ENCODE data around the gene SPACDR. TPM values are rescaled to one million over a fixed set of nuclear protein-coding genes. Genes with fewer than 3 reads are reported as not detected.

SPACDR gene
- total and polyA plus RNA-seq, 9 of the 15 experiments (the other 6 are each of a cell fraction or from before 2014, with no cell fraction given) = 0.07 to 0.55 (median 0.14) TPM; not detected in 1

DNA sequence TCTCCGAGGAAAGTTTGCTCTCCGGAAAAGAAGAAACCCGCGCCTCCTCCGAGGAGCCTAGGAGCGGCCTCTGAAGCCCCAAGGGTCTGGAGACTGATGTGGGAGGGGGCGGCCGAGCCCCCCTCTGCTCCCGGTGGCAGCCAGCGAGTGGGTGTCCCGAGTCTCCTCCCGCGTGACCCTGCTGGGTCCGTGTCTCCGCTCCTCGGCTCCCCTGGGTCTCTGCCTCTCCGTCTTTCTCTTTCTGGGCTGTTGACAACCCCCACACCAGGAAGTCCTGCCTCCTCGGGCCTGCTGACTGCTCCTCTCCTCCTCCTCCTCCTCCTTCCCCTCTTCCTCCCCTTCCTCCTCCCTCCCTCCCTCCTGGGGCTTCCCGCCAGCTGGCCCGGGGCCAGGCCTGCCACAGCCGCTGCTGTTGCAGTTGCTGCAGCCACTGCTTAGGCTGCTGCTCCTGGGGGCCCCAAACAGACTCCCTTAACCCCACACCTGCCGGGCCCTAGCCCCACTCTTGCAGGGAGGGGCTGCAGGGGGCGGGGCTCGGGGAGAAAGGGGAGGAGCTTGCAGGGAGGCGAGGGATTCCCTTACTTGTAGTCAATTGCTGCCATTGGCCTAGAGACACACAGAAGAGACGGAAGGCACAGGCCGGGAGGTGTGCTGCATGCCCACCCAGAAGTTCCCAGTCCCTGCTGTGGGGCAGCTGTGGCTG, 15.0 kb upstream of the SPACDR start, which contains the start of gene TSC22D4 (continued):
- TF ChIP-seq, protein P1, sequence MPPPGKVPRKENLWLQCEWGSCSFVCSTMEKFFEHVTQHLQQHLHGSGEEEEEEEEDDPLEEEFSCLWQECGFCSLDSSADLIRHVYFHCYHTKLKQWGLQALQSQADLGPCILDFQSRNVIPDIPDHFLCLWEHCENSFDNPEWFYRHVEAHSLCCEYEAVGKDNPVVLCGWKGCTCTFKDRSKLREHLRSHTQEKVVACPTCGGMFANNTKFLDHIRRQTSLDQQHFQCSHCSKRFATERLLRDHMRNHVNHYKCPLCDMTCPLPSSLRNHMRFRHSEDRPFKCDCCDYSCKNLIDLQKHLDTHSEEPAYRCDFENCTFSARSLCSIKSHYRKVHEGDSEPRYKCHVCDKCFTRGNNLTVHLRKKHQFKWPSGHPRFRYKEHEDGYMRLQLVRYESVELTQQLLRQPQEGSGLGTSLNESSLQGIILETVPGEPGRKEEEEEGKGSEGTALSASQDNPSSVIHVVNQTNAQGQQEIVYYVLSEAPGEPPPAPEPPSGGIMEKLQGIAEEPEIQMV (tag; conservative IDR thresholded peaks at IDR 0.05; ENCODE audit: low read depth) = no peak
- TF ChIP-seq IFI16 (CRISPR knock-in tag; IDR thresholded peaks at IDR 0.05) (no peak), SOX6 (IDR thresholded peaks at IDR 0.05) (peak; percentile 64), ZFP1 (CRISPR knock-in tag; IDR thresholded peaks at IDR 0.05) (no peak), NR3C1 (CRISPR knock-in tag; IDR thresholded peaks at IDR 0.05) (no peak), TAF15 (IDR thresholded peaks at IDR 0.05; ENCODE audit: low read depth, low read length) (no peak), NFIC (IDR thresholded peaks at IDR 0.05) (peak; percentile 100), POLR2B (IDR thresholded peaks at IDR 0.05; ENCODE audit: low read depth, partially characterized antibody) (peak; percentile 91), ZNF75A (CRISPR knock-in tag; IDR thresholded peaks at IDR 0.05) (no peak), ELF4 (CRISPR knock-in tag; IDR thresholded peaks at IDR 0.05) (peak; percentile 90), POU5F1 (IDR thresholded peaks at IDR 0.05; ENCODE audit: borderline replicate concordance, low read depth, low read length, partially characterized antibody) (no peak), HOXB6 (CRISPR knock-in tag; IDR thresholded peaks at IDR 0.05; ENCODE audit: borderline replicate concordance) (no peak), NFE2 (IDR thresholded peaks at IDR 0.05; ENCODE audit: low read depth) (no peak), FOXJ2 (tag; IDR thresholded peaks at IDR 0.05) (no peak), HSF4 (CRISPR knock-in tag; IDR thresholded peaks at IDR 0.05; ENCODE audit: borderline replicate concordance) (no peak)
- TF ChIP-seq, protein P2, sequence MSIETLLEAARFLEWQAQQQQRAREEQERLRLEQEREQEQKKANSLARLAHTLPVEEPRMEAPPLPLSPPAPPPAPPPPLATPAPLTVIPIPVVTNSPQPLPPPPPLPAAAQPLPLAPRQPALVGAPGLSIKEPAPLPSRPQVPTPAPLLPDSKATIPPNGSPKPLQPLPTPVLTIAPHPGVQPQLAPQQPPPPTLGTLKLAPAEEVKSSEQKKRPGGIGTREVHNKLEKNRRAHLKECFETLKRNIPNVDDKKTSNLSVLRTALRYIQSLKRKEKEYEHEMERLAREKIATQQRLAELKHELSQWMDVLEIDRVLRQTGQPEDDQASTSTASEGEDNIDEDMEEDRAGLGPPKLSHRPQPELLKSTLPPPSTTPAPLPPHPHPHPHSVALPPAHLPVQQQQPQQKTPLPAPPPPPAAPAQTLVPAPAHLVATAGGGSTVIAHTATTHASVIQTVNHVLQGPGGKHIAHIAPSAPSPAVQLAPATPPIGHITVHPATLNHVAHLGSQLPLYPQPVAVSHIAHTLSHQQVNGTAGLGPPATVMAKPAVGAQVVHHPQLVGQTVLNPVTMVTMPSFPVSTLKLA (conservative IDR thresholded peaks at IDR 0.05) = peak; percentile 84 to 93
- TF ChIP-seq, protein P3, sequence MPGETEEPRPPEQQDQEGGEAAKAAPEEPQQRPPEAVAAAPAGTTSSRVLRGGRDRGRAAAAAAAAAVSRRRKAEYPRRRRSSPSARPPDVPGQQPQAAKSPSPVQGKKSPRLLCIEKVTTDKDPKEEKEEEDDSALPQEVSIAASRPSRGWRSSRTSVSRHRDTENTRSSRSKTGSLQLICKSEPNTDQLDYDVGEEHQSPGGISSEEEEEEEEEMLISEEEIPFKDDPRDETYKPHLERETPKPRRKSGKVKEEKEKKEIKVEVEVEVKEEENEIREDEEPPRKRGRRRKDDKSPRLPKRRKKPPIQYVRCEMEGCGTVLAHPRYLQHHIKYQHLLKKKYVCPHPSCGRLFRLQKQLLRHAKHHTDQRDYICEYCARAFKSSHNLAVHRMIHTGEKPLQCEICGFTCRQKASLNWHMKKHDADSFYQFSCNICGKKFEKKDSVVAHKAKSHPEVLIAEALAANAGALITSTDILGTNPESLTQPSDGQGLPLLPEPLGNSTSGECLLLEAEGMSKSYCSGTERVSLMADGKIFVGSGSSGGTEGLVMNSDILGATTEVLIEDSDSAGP (CRISPR knock-in tag; IDR thresholded peaks at IDR 0.05) = 0 out of 2 replicates have a peak, but pooled peaks have one; percentile 28
- TF ChIP-seq, protein P4, sequence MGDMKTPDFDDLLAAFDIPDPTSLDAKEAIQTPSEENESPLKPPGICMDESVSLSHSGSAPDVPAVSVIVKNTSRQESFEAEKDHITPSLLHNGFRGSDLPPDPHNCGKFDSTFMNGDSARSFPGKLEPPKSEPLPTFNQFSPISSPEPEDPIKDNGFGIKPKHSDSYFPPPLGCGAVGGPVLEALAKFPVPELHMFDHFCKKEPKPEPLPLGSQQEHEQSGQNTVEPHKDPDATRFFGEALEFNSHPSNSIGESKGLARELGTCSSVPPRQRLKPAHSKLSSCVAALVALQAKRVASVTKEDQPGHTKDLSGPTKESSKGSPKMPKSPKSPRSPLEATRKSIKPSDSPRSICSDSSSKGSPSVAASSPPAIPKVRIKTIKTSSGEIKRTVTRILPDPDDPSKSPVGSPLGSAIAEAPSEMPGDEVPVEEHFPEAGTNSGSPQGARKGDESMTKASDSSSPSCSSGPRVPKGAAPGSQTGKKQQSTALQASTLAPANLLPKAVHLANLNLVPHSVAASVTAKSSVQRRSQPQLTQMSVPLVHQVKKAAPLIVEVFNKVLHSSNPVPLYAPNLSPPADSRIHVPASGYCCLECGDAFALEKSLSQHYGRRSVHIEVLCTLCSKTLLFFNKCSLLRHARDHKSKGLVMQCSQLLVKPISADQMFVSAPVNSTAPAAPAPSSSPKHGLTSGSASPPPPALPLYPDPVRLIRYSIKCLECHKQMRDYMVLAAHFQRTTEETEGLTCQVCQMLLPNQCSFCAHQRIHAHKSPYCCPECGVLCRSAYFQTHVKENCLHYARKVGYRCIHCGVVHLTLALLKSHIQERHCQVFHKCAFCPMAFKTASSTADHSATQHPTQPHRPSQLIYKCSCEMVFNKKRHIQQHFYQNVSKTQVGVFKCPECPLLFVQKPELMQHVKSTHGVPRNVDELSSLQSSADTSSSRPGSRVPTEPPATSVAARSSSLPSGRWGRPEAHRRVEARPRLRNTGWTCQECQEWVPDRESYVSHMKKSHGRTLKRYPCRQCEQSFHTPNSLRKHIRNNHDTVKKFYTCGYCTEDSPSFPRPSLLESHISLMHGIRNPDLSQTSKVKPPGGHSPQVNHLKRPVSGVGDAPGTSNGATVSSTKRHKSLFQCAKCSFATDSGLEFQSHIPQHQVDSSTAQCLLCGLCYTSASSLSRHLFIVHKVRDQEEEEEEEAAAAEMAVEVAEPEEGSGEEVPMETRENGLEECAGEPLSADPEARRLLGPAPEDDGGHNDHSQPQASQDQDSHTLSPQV (IDR thresholded peaks at IDR 0.05) = 0 out of 2 replicates have a peak, but pooled peaks have one; percentile 16
- TF ChIP-seq, protein P5, sequence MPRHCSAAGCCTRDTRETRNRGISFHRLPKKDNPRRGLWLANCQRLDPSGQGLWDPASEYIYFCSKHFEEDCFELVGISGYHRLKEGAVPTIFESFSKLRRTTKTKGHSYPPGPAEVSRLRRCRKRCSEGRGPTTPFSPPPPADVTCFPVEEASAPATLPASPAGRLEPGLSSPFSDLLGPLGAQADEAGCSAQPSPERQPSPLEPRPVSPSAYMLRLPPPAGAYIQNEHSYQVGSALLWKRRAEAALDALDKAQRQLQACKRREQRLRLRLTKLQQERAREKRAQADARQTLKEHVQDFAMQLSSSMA (CRISPR knock-in tag; IDR thresholded peaks at IDR 0.05) = no peak

All from K562 (cell line).